Activated CD4-positive, CD25-positive, alpha-beta regulatory T cell (primary cell): ENCODE results near the gene DCC.

Experiments used
- DNase-seq, 4 experiments: peaks; one replicate each; lab custom pipeline; 2025; lab: John Stamatoyannopoulos, UW

The DCC gene

DNA sequence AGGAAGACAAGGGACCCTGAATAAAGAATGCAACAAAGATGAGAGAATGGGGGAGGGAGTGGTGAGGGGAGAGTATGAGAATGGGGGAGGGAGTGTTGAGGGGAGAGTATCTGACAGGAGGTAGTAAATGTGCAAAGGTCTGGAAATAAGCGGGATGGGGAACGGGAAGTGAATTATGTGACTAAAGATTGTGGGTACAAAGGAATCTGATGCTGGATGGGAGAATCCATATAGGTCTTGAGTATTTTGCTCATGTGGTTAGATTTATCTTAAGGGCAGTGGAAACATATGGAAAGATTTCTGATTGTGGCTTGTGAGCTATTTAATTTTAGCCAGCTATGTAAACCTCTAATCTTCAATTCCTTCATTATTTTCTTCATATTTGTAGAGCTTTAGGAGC lies 593.4 kb downstream of the DCC start:
- DNase-seq: no peak

DNA sequence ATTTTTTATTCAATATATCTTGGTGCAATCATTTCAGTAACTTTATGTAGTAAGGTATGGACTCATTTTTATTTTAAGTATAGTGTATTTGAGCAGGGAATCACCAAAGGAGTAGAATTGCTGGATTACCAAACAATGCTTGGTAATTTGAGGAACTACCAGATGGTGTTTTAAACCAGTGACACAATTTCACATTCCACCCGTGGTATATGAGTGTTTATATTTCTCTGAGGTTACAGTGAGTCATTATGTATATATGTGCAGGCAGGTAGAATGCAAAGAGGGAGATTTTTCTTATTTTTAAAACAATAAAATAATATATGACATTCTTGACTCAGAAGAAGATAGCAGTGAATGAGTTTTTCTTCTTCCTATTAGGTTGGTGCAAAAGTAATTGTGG lies 596.9 kb downstream of the DCC start:
- DNase-seq: no peak

DNA sequence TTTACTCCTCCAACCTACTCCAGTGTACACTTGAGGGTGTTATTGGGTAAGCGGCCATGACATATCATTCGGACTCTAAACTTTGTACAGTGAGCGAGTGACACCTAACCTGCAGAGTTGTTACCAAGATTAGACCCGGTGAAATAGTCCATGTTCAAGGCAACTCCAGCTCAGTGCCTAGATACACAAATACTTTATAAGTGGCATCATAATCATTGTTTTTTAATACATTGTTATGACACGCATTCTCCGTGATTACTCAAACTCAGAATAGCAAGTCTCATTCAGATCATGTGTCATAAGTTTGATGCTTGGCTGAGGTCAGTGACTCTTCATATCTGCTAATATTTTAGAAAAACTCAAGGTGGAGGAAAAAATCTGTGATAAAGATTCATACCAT lies 597.8 kb downstream of the DCC start:
- DNase-seq: no peak

DNA sequence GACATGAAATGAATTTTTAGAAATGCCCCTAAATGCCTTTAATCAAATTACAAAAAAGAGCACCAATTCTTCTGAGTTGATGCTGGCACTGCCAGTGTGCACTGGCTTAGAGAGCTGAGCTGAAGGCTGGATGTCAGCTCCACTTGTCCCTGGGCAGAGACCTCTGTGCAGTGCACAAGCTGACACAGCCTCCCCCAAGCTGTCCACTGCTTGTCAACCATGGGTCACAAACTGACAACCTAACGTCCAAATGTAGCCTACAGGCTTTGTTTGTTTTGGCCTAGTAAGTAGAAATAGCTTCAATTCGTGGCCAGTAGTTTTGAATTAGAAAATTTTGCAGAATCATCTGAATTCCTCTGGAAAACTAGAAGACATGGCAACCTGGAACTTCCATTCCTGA lies 605.6 kb downstream of the DCC start:
- DNase-seq: no peak

DNA sequence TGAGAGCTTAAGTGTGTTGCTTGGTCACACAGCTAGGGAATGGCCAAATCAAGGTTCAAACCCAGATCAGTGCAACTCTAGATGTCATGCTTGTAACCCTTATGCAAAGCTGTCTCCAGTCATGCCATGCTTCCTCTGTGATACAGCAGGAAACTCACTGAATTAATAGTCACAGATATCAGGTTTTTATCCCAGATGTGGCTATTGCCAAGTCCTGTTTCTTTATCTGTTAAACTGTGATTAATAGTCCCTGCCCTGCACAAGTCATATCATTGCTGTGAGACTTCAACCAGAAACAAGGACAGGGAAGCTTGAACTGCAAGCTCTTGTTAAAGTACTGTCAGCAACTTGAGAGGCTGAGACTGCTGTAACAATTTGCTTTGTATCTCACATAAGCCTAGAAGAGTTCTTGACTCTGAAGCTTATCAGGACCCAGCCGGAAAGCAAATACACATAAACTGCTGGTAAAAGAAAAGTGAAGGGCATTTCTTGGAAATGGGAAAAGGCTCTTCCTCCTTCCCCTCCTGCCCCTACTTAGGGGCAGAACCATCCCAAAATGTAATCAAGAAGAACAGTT lies 609.0 kb downstream of the DCC start:
- no peak for DNase-seq

DNA sequence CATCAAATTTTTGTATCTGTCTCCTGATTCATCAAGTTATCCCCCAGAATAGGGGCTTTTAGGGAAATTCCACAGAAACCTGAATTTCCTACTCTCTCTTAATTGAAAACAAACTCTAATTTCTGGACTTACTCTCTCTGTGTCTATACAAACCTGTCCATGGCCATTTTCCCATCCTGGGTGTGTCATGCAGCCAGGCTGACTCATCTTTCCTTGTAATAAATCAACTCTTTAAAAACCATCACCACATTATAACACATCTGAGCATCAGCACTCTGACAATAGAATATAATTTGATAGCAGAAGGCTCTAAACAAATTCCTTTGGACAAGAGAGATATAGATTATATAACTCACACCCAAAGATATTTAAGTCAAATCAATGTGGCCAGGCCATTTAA lies 610.2 kb downstream of the DCC start:
- no peak for DNase-seq

DNA sequence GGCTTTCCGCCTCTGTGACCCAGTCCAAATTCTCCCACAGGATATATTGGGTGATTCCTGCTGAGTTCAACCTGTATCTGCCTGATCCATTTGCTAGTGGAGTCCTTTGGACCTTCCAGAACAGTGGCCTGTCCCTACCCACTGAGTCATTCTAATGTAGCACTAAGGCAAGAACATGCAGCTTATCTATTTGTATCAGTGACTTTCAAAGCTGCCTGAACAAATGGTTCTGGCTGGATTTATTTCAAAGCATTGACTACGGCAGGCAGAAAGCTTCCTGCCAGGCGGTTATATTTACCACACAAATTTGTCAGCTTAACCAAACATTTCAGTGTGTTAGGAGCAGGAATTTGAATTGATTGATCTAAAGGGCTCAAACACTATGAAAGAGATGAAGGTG lies 613.4 kb downstream of the DCC start:
- no peak for DNase-seq

DNA sequence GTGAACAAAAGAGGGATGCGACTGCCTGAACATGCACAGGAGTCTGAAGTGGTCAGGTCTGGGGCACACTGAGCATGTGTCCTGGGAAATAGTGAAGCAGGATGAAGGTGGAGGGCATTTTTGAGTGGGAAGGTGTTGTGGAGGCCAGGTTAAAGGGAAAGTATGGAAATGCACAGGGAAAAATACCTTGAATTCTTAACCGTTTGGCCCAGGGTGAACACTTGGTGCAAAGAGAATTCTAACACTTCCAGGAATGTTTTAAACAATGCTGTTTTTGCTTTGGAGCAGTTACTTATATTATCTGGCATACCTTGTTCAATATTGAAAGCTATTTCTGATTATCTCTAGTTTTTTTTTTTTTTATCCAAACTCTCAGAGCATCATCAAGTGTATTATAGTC lies 623.5 kb downstream of the DCC start:
- no peak for DNase-seq

DNA sequence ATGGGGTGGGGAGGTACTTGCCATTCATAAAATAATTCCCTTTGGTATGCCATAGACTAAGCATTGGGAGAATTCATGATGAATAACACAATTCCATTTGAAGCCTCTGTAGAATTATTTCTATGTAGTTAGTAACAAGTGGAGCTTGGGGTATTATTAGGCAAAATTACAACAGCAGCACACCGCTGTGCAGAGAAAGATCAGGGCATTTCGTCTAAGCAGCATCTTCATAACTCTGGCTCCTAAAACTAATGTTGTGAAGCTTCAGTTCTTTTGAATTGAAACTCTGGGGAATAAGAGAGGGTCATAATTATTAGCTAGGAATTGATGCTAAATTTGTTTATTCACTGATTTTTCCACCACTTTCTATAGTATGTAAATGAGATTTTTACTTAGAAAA lies 630.7 kb downstream of the DCC start:
- no peak for DNase-seq

DNA sequence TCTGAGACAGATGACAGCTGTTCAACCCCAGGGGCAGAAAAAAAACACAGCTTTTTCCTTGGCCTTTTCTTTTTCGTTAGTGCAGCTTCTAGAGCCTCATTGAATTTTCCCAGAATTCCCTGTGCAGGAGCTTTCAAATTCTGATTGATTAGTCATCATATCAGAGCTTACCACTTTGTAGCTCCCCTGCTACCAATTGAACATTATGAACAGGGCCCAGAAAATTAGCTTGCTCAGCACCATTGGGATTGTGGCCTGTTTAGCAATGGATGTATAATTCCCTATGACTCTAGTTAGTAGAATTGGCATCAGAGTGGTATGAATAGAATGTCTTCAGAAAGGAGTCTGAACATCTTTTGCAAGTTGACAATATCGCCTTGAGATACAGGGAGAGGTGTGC lies 631.1 kb downstream of the DCC start:
- no peak for DNase-seq

DNA sequence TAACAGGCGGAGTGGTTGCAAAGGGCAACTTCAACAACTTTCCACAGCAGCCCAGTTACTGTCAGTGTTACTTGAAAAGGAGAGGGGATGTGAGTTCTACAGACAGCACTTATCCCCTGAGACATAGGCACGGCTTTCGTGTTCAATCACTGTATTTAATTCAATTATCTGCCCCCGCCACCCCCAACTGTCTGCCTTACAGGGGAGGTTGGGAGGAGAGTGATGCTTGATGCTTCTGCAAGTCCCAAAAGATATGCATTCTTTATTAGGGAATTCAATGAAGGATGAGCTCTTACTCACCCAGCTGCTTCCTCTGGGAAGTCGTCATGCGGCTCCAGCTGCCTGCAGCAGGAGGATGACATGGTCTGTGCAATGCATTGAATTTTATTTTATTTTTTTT lies 639.9 kb downstream of the DCC start:
- DNase-seq: no peak

DNA sequence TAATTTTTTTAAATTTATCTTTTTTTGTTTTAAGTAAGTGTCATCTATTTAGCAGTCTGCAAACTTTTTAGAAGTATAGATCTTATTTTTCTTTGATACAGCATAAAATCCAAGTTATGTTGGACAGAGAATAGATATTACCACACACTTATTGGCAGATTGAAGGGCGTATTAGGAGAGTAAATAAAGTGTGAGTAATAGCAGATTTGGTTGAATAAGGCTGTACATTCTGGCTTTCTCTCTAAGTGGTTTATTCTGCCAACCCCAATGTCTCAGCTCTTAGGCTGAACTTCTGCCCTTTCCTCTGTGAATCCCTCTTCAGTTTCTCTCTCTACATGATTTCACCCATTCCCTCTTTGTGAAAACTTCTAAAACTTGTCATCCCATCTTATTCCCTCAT lies 651.2 kb downstream of the DCC start:
- DNase-seq: no peak

DNA sequence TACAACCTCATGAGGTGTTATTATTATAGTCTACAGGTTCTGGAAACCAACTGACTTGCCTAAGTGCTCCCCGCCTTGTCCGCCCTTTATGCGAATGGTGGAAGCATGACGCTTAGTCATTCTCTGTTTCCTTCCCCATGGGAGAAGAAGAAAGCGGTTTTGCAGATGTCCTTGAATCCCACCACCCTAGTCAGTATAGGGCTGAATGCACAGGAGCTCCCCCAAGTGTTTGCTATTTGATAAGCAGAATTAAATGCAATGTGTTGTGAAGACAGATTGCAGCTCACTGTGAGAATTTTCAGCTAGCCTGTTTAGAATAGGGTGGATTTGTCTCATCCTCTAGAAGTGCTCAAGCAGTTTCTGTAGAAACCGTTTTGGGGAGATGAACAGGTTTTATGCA lies 652.0 kb downstream of the DCC start:
- DNase-seq: no peak

DNA sequence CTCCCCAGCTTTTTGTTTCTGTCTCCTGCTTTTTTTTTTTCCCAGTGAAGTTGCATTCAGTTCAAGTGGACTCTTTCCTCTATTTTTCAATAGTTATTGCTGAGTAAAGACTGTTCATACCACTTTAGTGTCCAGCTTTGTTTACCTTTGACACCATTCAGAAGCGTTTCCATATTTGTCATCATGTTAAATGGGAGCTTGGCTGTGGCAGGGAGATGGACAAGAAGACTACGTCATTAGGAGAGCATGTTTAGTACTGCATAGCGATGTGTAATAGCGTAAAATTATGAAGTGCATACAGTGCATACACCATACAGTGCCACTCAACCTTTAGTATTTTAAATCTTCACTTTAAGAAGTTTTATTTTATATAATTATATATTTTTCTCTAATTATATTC lies 655.9 kb downstream of the DCC start:
- DNase-seq: no peak

DNA sequence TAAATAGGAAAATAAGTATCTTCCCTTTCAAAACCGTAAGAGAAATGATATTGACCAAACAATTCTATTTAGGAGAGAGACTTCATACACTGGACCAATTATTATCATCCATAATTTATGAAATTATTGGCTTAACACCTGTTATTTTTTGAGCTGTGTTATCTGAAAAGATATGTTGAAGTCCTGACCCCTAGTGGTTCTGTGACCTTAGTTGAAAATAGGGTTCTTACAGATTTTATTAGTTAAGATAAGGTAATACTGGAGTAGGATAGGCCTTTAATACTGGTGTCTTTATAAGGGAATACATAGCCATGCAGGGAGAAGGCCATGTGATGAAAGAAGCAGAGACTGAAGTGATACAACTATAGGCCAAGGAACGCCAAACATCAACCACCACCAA lies 659.6 kb downstream of the DCC start:
- no peak for DNase-seq

DNA sequence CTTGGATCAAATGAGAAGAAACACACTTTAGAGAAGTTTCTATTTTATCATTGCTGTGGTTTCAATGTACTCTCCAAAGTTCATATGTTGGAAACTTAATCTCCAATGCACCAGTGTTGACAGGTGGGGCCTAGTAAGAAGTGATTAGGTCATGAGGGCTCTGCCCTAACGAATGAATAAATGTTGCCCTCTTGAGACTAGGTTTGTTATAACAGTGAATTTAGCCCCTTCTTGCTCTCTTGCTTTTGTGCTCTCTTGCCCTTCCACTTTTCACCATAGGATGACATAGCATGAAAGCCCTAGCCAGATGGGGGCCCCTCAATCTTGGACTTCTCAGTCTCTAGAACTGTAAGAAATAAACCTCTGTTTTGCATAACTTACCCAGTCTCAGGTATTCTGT lies 664.8 kb downstream of the DCC start:
- DNase-seq: no peak

DNA sequence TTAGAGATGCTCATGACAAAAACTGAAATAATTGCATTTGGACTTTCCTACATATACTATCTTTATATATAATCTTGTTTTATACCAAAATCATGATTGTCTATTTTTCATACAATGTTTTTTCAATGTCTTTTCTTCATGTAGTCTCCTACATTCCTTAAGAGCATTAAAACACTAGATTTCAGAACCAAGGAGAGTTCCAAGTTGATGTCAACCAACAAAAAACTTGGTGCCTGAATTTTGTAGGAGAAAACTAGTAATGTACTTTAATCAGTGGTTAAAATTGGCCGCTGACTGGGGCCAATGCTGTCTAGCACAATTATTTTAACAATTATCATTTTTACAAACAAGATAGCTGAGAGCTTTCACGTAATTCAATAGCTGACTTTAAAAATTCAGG lies 678.8 kb downstream of the DCC start:
- no peak for DNase-seq

DNA sequence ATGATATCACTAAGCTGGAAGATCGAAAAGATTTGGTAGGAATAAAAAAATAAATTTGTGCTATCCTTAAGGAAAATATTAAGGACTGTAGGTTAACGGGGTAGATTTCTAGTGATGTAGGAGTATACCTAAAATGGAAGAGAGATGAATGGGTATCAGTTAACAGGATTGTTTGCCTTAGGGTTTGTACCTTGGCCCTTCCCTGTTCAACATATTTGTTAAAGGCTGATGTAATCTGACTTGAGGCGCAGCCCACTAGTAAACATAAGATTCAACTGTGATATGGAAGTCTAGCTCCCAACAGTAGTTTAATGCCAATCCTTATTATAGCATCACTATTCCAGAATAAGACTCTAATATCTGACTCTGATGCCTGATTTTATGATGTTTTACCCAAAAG lies 685.2 kb downstream of the DCC start:
- DNase-seq: no peak

DNA sequence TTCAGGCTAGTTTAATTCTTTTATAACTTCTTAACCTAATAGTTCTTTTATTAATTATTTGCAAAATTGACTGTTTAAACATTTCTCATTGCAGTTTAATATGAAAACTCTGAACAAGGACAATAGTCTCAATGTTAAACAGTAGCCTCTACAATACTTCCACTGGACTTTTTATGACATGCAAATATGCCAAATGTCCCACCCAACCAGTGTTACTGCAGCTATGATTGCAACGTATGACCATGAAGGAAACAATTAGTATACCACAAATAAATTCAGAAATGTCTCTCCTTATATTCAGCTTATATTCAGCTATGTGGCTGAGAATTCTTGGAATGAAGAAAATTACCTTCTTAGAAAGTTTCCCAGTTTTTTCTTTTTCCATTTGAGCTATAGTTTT lies 688.6 kb downstream of the DCC start:
- no peak for DNase-seq

DNA sequence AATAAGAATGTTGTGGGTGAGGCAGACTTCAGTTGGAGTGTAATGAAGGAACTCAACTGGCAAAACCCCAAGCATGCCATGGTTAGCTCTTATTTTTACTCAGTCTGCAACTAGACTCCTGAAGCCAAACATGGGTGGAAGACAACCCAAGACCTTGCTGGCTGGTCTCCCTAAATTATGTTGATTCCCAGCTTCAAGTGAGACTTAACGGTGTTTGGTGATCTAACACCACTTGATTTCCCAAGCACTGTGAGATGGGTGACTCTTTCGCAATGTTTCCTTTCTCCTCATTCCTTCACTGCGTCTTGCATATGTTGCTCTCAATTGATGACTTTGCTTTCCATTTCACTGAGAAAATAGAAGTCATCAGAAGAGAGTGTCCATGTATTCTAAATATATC lies 693.1 kb downstream of the DCC start:
- DNase-seq: no peak

DNA sequence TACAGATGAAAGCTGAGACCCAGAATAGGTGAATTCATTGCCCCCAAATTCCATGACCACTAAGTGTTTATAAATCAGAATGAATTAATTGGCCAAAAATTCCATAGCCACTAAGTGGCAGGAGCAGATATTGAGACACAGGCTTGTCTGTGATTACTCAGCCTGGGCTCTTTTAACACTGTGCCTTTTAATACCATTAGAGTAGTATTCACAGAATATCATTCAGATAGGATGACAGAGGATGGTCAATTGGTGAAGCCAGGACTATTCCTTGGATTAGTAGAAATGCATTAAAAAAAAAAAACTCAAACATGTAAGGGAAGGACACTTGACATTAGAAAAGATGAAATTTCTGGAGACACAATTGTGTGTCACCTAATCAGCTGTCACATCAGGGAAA lies 698.6 kb downstream of the DCC start:
- no peak for DNase-seq

DNA sequence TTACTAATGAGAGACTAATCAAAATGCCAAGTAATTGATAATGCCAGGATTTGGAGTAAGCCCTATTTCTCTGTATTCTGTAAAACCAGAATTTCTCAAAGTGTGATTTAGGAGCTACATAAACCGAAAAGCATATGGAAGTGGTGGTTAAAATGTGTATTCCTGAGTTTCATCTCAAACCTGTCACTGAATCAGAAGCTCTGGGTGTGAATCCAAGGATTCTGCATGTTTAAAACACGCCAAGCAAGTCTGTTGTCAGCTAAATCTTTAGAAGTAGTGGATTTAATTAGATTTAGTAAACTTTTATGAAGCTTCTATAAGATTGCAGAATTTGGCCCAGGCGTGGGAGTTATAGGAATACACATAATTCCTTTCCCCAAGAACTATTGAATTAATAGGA lies 700.3 kb downstream of the DCC start:
- no peak for DNase-seq

DNA sequence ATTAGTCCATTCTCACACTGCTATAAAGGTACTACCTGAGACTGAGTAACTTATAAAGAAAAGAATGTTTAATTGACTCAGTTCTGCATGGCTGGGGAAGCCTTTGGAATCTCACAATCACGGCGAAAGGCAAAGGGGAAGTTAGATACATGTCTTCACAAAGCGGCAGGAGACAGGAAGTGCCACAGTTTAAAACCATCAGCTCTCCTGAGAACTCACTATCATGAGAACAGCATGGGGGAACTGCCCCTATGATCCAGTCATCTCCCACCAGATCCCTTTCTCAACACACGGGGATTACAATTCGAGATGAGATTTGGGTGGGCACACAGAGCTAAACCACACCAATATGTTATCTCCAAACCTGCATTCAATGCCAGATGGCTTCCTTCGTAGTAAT lies 716.1 kb downstream of the DCC start:
- no peak for DNase-seq

DNA sequence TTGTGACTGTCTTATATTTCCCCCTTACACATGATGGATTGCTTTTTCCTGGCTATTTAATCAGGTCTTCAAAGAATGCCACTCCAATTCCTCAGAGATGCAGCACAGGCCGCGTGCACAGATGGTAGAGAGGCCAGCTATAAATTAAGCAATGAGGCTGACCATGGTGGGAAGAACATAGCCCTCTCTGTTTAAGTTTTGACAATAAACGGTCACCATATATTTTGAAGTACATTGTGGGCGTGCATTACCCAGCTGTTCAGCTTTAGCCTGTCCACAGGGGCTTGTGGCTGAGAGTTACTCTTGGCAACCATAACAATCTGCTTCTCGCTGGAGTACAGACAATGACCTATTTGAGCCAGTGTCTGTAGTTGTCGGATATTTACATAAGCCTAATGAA lies 730.8 kb downstream of the DCC start:
- DNase-seq: no peak

DNA sequence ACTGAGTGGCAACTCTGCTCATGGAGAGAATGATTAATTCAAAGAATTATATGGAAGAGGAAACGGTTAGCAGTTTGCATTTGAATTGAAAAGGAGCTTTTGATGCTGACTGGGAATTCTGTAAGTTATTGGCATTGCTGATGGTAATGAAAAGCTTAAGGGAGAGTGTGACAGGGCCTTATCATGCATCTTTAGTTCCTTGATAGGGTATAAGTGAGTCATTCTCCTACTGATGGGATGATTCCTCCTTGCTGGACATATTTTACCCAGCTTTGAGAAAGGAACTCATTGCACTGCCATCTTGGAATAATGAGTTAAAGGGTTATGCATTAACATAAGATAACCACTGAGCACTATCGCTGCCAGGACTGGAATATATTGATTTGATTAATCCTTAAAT lies 740.7 kb downstream of the DCC start:
- DNase-seq: no peak
